BLaER1 (cell line): ENCODE data around the gene AGBL2.
A peak's percentile ranks its signal among the peaks of the same experiment; 100 is the strongest.
"Not testable (repeated sequence)": the region's sequence is repeated elsewhere in the genome, so short reads cannot be mapped to it uniquely, and the experiment has no call there.

Source experiments
- H3K27ac ChIP-seq: shearing (Covaris generic); formaldehyde crosslinking; 2 replicates; pipeline ENCODE4 v1.8.1; 2022
- H3K27me3 ChIP-seq: shearing (Covaris generic); formaldehyde crosslinking; 2 replicates; pipeline ENCODE4 v1.8.1; 2022
- H3K36me3 ChIP-seq: shearing (Covaris generic); formaldehyde crosslinking; 2 replicates; pipeline ENCODE4 v1.8.1; 2022
- H3K4me1 ChIP-seq: shearing (Covaris generic); formaldehyde crosslinking; 2 replicates; pipeline ENCODE4 v1.8.1; 2022
- H3K4me2 ChIP-seq: shearing (Covaris generic); formaldehyde crosslinking; 2 replicates; pipeline ENCODE4 v1.8.1; 2022
- H3K4me3 ChIP-seq: shearing (Covaris generic); formaldehyde crosslinking; 2 replicates; pipeline ENCODE4 v1.8.1; 2022
- H3K9ac ChIP-seq: shearing (Covaris generic); formaldehyde crosslinking; 2 replicates; pipeline ENCODE4 v1.8.1; 2022
- H3K9me3 ChIP-seq: shearing (Covaris generic); formaldehyde crosslinking; 2 replicates; pipeline ENCODE4 v1.8.1; 2022
- H4K20me1 ChIP-seq: shearing (Covaris generic); formaldehyde crosslinking; 2 replicates; pipeline ENCODE4 v1.8.1; 2022
- Cebpa-rat ChIP-seq: shearing (Covaris generic); IDR thresholded peaks from 2 replicates; pipeline ENCODE4 v1.8.1; 2022

Gene AGBL2

GRCh38 chr11:47725442-47726117 is 10.4 kb upstream of the AGBL2 start:
- H4K20me1 ChIP-seq, result peaks cover 97% of the 10 kb centered on the region
- peaks cover 100% of the 10 kb centered on the region for H3K36me3 ChIP-seq
- no peak overlapping the region for H3K9ac ChIP-seq
- H3K9me3 ChIP-seq, result no peaks in the 10 kb centered on the region
- H3K27ac ChIP-seq, result no peak overlapping the region
- no peak overlapping the region for H3K4me2 ChIP-seq
- H3K4me1 ChIP-seq, result no peaks in the 10 kb centered on the region
- no peak overlapping the region for H3K4me3 ChIP-seq
- H3K27me3 ChIP-seq, result no peaks in the 10 kb centered on the region
- no peak for TF ChIP-seq Cebpa-rat

- H3K27ac ChIP-seq, result no peak overlapping the region
- no peak for TF ChIP-seq Cebpa-rat
- no peaks in the 10 kb centered on the region for H3K27me3 ChIP-seq
- no peak overlapping the region for H3K4me3 ChIP-seq
- H3K4me2 ChIP-seq, result no peak overlapping the region
- no peak overlapping the region for H3K9ac ChIP-seq
- no peaks in the 10 kb centered on the region for H3K9me3 ChIP-seq
- H4K20me1 ChIP-seq, result peaks cover 84% of the 10 kb centered on the region
- H3K36me3 ChIP-seq, result peaks cover 100% of the 10 kb centered on the region
- no peaks in the 10 kb centered on the region for H3K4me1 ChIP-seq
Measured at GRCh38 chr11:47724041-47724729, 9.0 kb upstream of the AGBL2 start.

GRCh38 chr11:47723041-47723440 is 7.9 kb upstream of the AGBL2 start:
- Histone ChIP-seq H3K4me2 (no peak overlapping the region), H3K4me1 (no peaks in the 10 kb centered on the region), H4K20me1 (peaks cover 73% of the 10 kb centered on the region), H3K27me3 (no peaks in the 10 kb centered on the region), H3K27ac (no peak overlapping the region), H3K9me3 (no peaks in the 10 kb centered on the region), H3K9ac (no peak overlapping the region), H3K36me3 (peaks cover 100% of the 10 kb centered on the region), H3K4me3 (no peak overlapping the region)
- TF ChIP-seq Cebpa-rat, result no peak

- no peak overlapping the region for H3K4me3 ChIP-seq
- no peaks in the 10 kb centered on the region for H3K27me3 ChIP-seq
- H3K36me3 ChIP-seq, result peaks cover 91% of the 10 kb centered on the region
- no peak for TF ChIP-seq Cebpa-rat
- no peak overlapping the region for H3K9ac ChIP-seq
- no peak overlapping the region for H3K4me2 ChIP-seq
- peaks cover 49% of the 10 kb centered on the region for H4K20me1 ChIP-seq
- H3K27ac ChIP-seq, result no peak overlapping the region
- peaks cover 2% of the 10 kb centered on the region; the same call in 1 of the 2 replicates for H3K4me1 ChIP-seq
- H3K9me3 ChIP-seq, result no peaks in the 10 kb centered on the region
Measured at GRCh38 chr11:47720651-47721050, 5.5 kb upstream of the AGBL2 start.

GRCh38 chr11:47716692-47717091 is 1.5 kb upstream of the AGBL2 start:
- Histone ChIP-seq H3K9ac (no peak overlapping the region), H3K9me3 (no peaks in the 10 kb centered on the region), H3K36me3 (peaks cover 51% of the 10 kb centered on the region), H3K4me3 (no peak overlapping the region), H4K20me1 (peaks cover 12% of the 10 kb centered on the region), H3K4me2 (no peak overlapping the region), H3K27ac (no peak overlapping the region), H3K27me3 (no peaks in the 10 kb centered on the region), H3K4me1 (peaks cover 16% of the 10 kb centered on the region)
- TF ChIP-seq Cebpa-rat, result no peak

GRCh38 chr11:47714554-47715081 is 551 bp downstream of the AGBL2 start:
- no peaks in the 10 kb centered on the region for H4K20me1 ChIP-seq
- peak overlapping the region; percentile 72 for H3K4me3 ChIP-seq
- H3K36me3 ChIP-seq, result peaks cover 31% of the 10 kb centered on the region
- TF ChIP-seq Cebpa-rat, result no peak
- H3K27me3 ChIP-seq, result no peaks in the 10 kb centered on the region
- peak overlapping the region; percentile 62 for H3K27ac ChIP-seq
- H3K4me2 ChIP-seq, result peak overlapping the region; percentile 86
- peaks cover 16% of the 10 kb centered on the region for H3K4me1 ChIP-seq
- H3K9me3 ChIP-seq, result no peaks in the 10 kb centered on the region
- H3K9ac ChIP-seq, result peak overlapping the region; percentile 76

- Histone ChIP-seq H3K4me1 (peaks cover 16% of the 10 kb centered on the region), H3K27me3 (no peaks in the 10 kb centered on the region)
Measured at GRCh38 chr11:47711816-47712215, 3.4 kb downstream of the AGBL2 start.

GRCh38 chr11:47711225-47711624 is 3.9 kb downstream of the AGBL2 start:
- H3K4me1 ChIP-seq, result peaks cover 16% of the 10 kb centered on the region
- H3K4me2 ChIP-seq, result no peak overlapping the region

More at GRCh38 chr11:47711816-47712215, 3.4 kb downstream of the AGBL2 start:
- TF ChIP-seq Cebpa-rat, result 0 out of 2 replicates have a peak, but pooled peaks have one; percentile 9
- H4K20me1 ChIP-seq, result no peaks in the 10 kb centered on the region
- no peak overlapping the region for H3K27ac ChIP-seq
- H3K9ac ChIP-seq, result no peak overlapping the region
- H3K36me3 ChIP-seq, result peaks cover 2% of the 10 kb centered on the region
- H3K4me2 ChIP-seq, result no peak overlapping the region
- no peak overlapping the region for H3K4me3 ChIP-seq
- 0 out of 2 replicates have a peak, but pooled peaks cover 4% of the 10 kb centered on the region for H3K9me3 ChIP-seq

GRCh38 chr11:47707275-47707786 is 7.8 kb downstream of the AGBL2 start:
- H3K4me1 ChIP-seq, H3K27ac ChIP-seq, H3K4me2 ChIP-seq, H3K9ac ChIP-seq, H3K27me3 ChIP-seq, H3K9me3 ChIP-seq, H3K36me3 ChIP-seq, H4K20me1 ChIP-seq, H3K4me3 ChIP-seq: not testable (repeated sequence)

More at GRCh38 chr11:47711225-47711624, 3.9 kb downstream of the AGBL2 start:
- no peak overlapping the region for H3K9ac ChIP-seq
- no peaks in the 10 kb centered on the region for H3K27me3 ChIP-seq
- no peak overlapping the region for H3K27ac ChIP-seq
- TF ChIP-seq Cebpa-rat, result no peak
- H3K4me3 ChIP-seq, result no peak overlapping the region
- H4K20me1 ChIP-seq, result no peaks in the 10 kb centered on the region
- 0 out of 2 replicates have a peak, but pooled peaks cover 4% of the 10 kb centered on the region for H3K9me3 ChIP-seq
- no peaks in the 10 kb centered on the region for H3K36me3 ChIP-seq

- no peak for TF ChIP-seq Cebpa-rat
- H3K27ac ChIP-seq, result no peak overlapping the region
- H3K9me3 ChIP-seq, result 0 out of 2 replicates have a peak, but pooled peaks cover 4% of the 10 kb centered on the region
- H3K4me3 ChIP-seq, result no peak overlapping the region
- H3K4me2 ChIP-seq, result no peak overlapping the region
- no peak overlapping the region for H3K9ac ChIP-seq
- H4K20me1 ChIP-seq, result no peaks in the 10 kb centered on the region
- no peaks in the 10 kb centered on the region for H3K27me3 ChIP-seq
- no peaks in the 10 kb centered on the region for H3K4me1 ChIP-seq
- H3K36me3 ChIP-seq, result no peaks in the 10 kb centered on the region
Measured at GRCh38 chr11:47705721-47706120, 9.4 kb downstream of the AGBL2 start.
